Measurements from ENCODE around the gene STK32A. TPM values are rescaled to one million over a fixed set of nuclear protein-coding genes. Genes with fewer than 3 reads are reported as not detected.
"Not testable (repeated sequence)": the region's sequence is repeated elsewhere in the genome, so short reads cannot be mapped to it uniquely, and the experiment has no call there.

The STK32A gene
- total and polyA plus RNA-seq, 2 donors (not counting 1 experiment from before 2014, with no cell fraction given), result not detected

DNA sequence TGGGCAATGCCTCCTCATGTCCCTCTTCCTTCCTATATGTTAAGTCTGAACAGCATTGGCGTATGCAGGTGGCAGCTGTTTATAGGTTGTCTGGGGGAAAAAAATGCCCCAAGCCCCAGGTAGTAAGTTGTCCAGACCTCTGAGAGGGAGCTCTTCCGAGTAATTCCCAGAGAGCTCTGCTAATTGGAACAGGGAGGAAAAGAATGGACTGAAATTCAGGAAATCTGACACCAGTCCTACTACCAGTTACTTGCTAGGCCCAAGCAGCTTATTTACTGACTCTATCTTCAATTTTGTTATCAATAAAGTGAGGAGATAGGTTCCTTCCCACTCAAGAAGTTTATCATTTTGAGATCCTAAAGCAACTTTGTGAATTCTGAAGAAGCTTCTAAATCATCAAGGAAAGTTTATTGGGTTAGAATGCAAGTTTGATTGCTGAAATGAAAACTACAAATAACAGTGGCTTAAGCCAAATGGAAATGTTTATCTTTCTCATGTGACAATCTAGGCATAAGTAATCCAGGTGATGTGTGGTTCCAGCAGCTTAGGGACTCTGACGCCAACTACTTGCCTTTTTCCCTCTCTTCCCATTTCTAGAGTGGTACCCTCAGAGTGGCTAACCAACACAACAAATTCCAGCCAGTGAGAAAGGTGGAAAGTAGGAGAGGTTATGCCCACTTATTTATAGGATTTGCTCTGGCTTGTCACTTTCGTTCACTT lies 5.6 kb downstream of the STK32A start:
- Histone ChIP-seq H3K36me3 (replicated peaks in 1 of 2; ENCODE audit: control extremely low read depth in 1 of 2, control insufficient read depth in 1 of 2, extremely low read depth in 1 of 2, insufficient read depth in 2 of 2, low read length in 1 of 2) (no peaks in the 10 kb centered on the region), H3K4me3 (ENCODE audit: control extremely low read depth in 1 of 5, extremely low read depth in 1 of 5, insufficient read depth in 1 of 5, low read depth in 2 of 5, low read length in 4 of 5) (no peak overlapping the region), H3K27ac (ENCODE audit: low read length in 2 of 2) (no peak overlapping the region), H3K9me3 (ENCODE audit: control extremely low read depth in 1 of 3, control insufficient read depth in 2 of 3, insufficient read depth in 1 of 3, low read length in 2 of 3) (no peaks in the 10 kb centered on the region), H3K4me2 (replicated peaks; ENCODE audit: low read depth, low read length, poor library complexity, severe bottlenecking) (no peak overlapping the region), H3K4me1 (ENCODE audit: control insufficient read depth in 2 of 2, insufficient read depth in 2 of 2, low read length in 2 of 2) (no peaks in the 10 kb centered on the region), H3K79me2 (ENCODE audit: control insufficient read depth, insufficient read depth, low read length) (no peaks in the 10 kb centered on the region), H4K20me1 (ENCODE audit: control insufficient read depth, insufficient read depth, low read length, poor library complexity, severe bottlenecking) (no peaks in the 10 kb centered on the region), H3K9ac (ENCODE audit: low read length) (no peak overlapping the region), H3K27me3 (replicated peaks in 1 of 4; ENCODE audit: control extremely low read depth in 1 of 4, control insufficient read depth in 3 of 4, insufficient read depth in 4 of 4, low read length in 3 of 4) (peaks cover 0 to under 1% (median 0%) of the 10 kb centered on the region in 4 experiments), H2AFZ (ENCODE audit: insufficient read depth, low read depth, low read length, poor library complexity, severe bottlenecking) (no peak overlapping the region)
- POLR2A ChIA-PET, result no interaction called here
- Mint-ChIP-seq H3K27ac (no peak overlapping the region), H3K4me3 (no peak overlapping the region), H3K27me3 (peaks cover 7% of the 10 kb centered on the region), H3K4me1 (no peaks in the 10 kb centered on the region), H3K9me3 (ENCODE audit: insufficient read depth) (no peaks in the 10 kb centered on the region)
- no CpG with 5 or more reads among the region's 4 CpGs for WGBS (ENCODE audit: insufficient coverage)
- TF ChIP-seq, protein P1, sequence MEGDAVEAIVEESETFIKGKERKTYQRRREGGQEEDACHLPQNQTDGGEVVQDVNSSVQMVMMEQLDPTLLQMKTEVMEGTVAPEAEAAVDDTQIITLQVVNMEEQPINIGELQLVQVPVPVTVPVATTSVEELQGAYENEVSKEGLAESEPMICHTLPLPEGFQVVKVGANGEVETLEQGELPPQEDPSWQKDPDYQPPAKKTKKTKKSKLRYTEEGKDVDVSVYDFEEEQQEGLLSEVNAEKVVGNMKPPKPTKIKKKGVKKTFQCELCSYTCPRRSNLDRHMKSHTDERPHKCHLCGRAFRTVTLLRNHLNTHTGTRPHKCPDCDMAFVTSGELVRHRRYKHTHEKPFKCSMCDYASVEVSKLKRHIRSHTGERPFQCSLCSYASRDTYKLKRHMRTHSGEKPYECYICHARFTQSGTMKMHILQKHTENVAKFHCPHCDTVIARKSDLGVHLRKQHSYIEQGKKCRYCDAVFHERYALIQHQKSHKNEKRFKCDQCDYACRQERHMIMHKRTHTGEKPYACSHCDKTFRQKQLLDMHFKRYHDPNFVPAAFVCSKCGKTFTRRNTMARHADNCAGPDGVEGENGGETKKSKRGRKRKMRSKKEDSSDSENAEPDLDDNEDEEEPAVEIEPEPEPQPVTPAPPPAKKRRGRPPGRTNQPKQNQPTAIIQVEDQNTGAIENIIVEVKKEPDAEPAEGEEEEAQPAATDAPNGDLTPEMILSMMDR (IDR thresholded peaks at IDR 0.05), result no peak
- TF ChIP-seq EZH2 (IDR thresholded peaks at IDR 0.05; ENCODE audit: borderline replicate concordance, insufficient read depth, low read depth, low read length, poor library complexity, severe bottlenecking), result no peak
- no peak for DNase-seq
- intact Hi-C loops (cut with micrococcal nuclease), result no loop called here
- CTCF ChIA-PET, result no interaction called here
- no peak for ATAC-seq (ENCODE audit: low read depth)

DNA sequence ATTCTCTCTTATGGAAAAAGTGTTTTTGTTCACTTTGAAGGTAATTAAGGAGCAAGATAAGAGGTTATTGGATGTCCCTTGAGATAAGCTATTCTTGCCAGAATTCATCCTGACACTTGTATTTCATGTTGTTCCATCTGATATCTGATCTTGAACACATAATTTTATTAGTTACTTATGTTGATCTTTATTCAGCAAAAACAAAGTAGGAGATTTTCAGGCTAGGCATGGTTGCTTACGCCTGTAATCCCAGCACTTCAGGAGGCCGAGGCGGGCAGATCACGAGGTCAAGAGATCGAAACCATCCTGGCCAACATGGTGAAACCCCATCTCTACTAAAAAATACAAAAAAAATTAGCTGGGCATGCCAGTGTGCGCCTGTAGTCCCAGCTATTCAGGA lies 8.4 kb downstream of the STK32A start:
- H3K9ac ChIP-seq (ENCODE audit: low read length); CTCF ChIA-PET; H3K27me3 Mint-ChIP-seq; H3K79me2 ChIP-seq (ENCODE audit: control insufficient read depth, insufficient read depth, low read length); intact Hi-C loops (cut with micrococcal nuclease); H3K36me3 ChIP-seq (replicated peaks in 1 of 2; ENCODE audit: control extremely low read depth in 1 of 2, control insufficient read depth in 1 of 2, extremely low read depth in 1 of 2, insufficient read depth in 2 of 2, low read length in 1 of 2); H3K4me2 ChIP-seq (replicated peaks; ENCODE audit: low read depth, low read length, poor library complexity, severe bottlenecking); ATAC-seq (ENCODE audit: low read depth); H2AFZ ChIP-seq (ENCODE audit: insufficient read depth, low read depth, low read length, poor library complexity, severe bottlenecking); H3K4me3 ChIP-seq (ENCODE audit: control extremely low read depth in 1 of 5, extremely low read depth in 1 of 5, insufficient read depth in 1 of 5, low read depth in 2 of 5, low read length in 4 of 5); H3K27ac ChIP-seq (ENCODE audit: low read length in 2 of 2); H3K4me3 Mint-ChIP-seq; H3K27ac Mint-ChIP-seq; H3K9me3 Mint-ChIP-seq (ENCODE audit: insufficient read depth); H3K9me3 ChIP-seq (ENCODE audit: control extremely low read depth in 1 of 3, control insufficient read depth in 2 of 3, insufficient read depth in 1 of 3, low read length in 2 of 3); POLR2A ChIA-PET; H3K4me1 ChIP-seq (ENCODE audit: control insufficient read depth in 2 of 2, insufficient read depth in 2 of 2, low read length in 2 of 2); DNase-seq; H3K4me1 Mint-ChIP-seq; H3K27me3 ChIP-seq (replicated peaks in 1 of 4; ENCODE audit: control extremely low read depth in 1 of 4, control insufficient read depth in 3 of 4, insufficient read depth in 4 of 4, low read length in 3 of 4); H4K20me1 ChIP-seq (ENCODE audit: control insufficient read depth, insufficient read depth, low read length, poor library complexity, severe bottlenecking): not testable (repeated sequence)
- no CpG with 5 or more reads among the region's 6 CpGs for WGBS (ENCODE audit: insufficient coverage)
